Fibroblast of lung (primary cell): ENCODE results near the gene CLCA4. TPM values are rescaled to one million over a fixed set of nuclear protein-coding genes. Genes with fewer than 3 reads are reported as not detected.

Experiments used
- DNase-seq, 2 donors: peaks; one replicate each; pipeline versions ENCODE4 v3.0.0 to v3.0.0-alpha.2; 2010; ENCODE audit warnings: low read depth in 2 of 2
- H2AFZ ChIP-seq: 2 replicates; pipeline ENCODE4 v1.5.1; 2012; ENCODE audit warnings: low read length, control low read depth, inconsistent platforms
- H3K27ac ChIP-seq: 2 replicates; pipeline ENCODE4 v1.5.1; 2011; ENCODE audit warnings: low read length, control low read depth; ENCODE audit not compliant: insufficient read depth
- H3K27me3 ChIP-seq: 2 replicates; pipeline ENCODE4 v1.5.1; 2011; ENCODE audit warnings: mild to moderate bottlenecking, low read length; ENCODE audit not compliant: control insufficient read depth, insufficient read depth
- H3K36me3 ChIP-seq: 2 replicates; pipeline ENCODE4 v1.5.1; 2011; ENCODE audit warnings: low read length; ENCODE audit not compliant: control insufficient read depth, insufficient read depth
- H3K4me1 ChIP-seq: 2 replicates; pipeline ENCODE4 v1.5.1; 2011; ENCODE audit warnings: low read length; ENCODE audit not compliant: control insufficient read depth, insufficient read depth; ENCODE audit errors: extremely low read depth
- H3K4me2 ChIP-seq: 2 replicates; pipeline ENCODE4 v1.5.1; 2011; ENCODE audit warnings: low read length, control low read depth; ENCODE audit not compliant: insufficient read depth; ENCODE audit errors: extremely low read depth
- H3K4me3 ChIP-seq, 4 experiments: fragments of 200-600 bp in 1 of 4; sonication (generic) in 1 of 4; replicated peaks in 1 of 4; 2 replicates each; pipeline ENCODE4 v1.5.1; 2011 to 2016; ENCODE audit warnings: low read length in 4 of 4, low read depth in 3 of 4, mild to moderate bottlenecking in 3 of 4, control low read depth in 2 of 4, inconsistent platforms in 1 of 4, mixed read lengths in 1 of 4; ENCODE audit not compliant: insufficient read depth in 1 of 4; ENCODE audit errors: control extremely low read depth in 1 of 4
- H3K79me2 ChIP-seq: 2 replicates; pipeline ENCODE4 v1.5.1; 2012; ENCODE audit warnings: mild to moderate bottlenecking, low read length, inconsistent platforms; ENCODE audit not compliant: control insufficient read depth, insufficient read depth
- H3K9ac ChIP-seq: 2 replicates; pipeline ENCODE4 v1.5.1; 2011; ENCODE audit warnings: mild to moderate bottlenecking, low read length, control low read depth; ENCODE audit not compliant: insufficient read depth
- H3K9me3 ChIP-seq: 2 replicates; pipeline ENCODE4 v1.5.1; 2012; ENCODE audit warnings: low read depth, low read length; ENCODE audit not compliant: control insufficient read depth, insufficient read depth
- H4K20me1 ChIP-seq: 2 replicates; pipeline ENCODE4 v1.5.1; 2011; ENCODE audit warnings: low read length; ENCODE audit not compliant: control insufficient read depth, insufficient read depth; ENCODE audit errors: extremely low read depth
- EZH2 ChIP-seq: IDR thresholded peaks from 2 replicates; pipeline ENCODE4 v1.5.1; 2012; ENCODE audit warnings: low read length, control low read depth, mild to moderate bottlenecking; ENCODE audit errors: missing control alignments
- polyA plus RNA-seq, 2 donors: library from polyadenylated mRNA; depleted of rRNA in 1 of 2; stranded (reverse) in 1 of 2; unstranded in 1 of 2; fragments of >200 nt; gene quantifications; 2 replicates each; pipeline ENCODE4 v1.2.1, GENCODE V29; 2011 to 2012; ENCODE audit warnings: missing spikeins in 1 of 2
- total RNA-seq: library from RNA; depleted of rRNA; stranded (reverse); fragments of >200 nt; gene quantifications from 2 replicates; pipeline ENCODE4 v1.2.1, GENCODE V29; 2014
- TF ChIP-seq, protein P1 (sequence below), 2 donors: IDR thresholded peaks in 1 of 2; conservative IDR thresholded peaks in 1 of 2; 1 replicate in 1 of 2; 2 replicates in 1 of 2; pipeline ENCODE4 v1.5.1; 2011 to 2012; ENCODE audit warnings: low read length in 2 of 2, control low read depth in 1 of 2, inconsistent platforms in 1 of 2, low read depth in 1 of 2, mild to moderate bottlenecking in 1 of 2

The CLCA4 gene
- total and polyA plus RNA-seq, 2 donors (not counting 1 experiment from before 2014, with no cell fraction given) = not detected

DNA sequence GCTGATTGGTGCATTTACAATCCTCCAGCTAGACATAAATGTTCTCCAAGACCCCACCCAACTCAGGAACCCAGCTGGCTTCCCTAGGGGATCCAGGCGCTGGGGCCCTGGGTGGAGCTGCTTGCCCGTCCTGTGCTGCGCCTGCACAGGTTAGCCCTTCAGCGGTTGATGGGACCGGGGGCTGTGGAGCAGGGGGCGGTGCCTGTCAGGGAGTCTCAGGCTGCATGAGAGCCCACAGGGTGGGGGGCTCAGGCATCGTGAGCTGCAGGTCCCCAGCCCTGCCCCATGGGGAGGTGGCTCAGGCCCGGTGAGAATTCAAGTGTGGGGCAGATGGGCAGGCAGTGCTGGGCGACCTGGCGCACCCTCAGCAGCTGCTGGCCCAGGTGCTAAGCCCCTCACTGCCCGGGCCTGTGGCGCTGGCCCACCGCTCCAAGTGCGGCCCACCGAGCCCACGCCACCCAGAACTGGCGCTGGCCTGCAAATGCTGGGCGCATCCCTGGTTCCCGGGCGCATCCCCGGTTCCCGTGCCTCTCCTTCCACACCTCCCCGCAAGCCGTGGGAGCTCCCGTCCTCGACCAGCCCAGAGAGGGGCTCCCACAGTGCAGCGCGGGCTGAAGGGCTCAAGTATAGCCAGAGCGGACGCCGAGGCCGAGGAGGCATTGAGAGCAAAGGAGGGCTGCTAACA is 23.1 kb upstream of the CLCA4 start:
- Histone ChIP-seq H3K4me3 (no peak overlapping the region), H2AFZ (no peak overlapping the region), H3K9ac (no peak overlapping the region), H3K27me3 (no peaks in the 10 kb centered on the region), H3K36me3 (no peaks in the 10 kb centered on the region), H3K4me2 (no peak overlapping the region), H3K79me2 (no peaks in the 10 kb centered on the region), H3K9me3 (no peaks in the 10 kb centered on the region), H4K20me1 (no peaks in the 10 kb centered on the region), H3K4me1 (no peaks in the 10 kb centered on the region), H3K27ac (no peak overlapping the region)
- no peak for DNase-seq
- TF ChIP-seq, protein P1, sequence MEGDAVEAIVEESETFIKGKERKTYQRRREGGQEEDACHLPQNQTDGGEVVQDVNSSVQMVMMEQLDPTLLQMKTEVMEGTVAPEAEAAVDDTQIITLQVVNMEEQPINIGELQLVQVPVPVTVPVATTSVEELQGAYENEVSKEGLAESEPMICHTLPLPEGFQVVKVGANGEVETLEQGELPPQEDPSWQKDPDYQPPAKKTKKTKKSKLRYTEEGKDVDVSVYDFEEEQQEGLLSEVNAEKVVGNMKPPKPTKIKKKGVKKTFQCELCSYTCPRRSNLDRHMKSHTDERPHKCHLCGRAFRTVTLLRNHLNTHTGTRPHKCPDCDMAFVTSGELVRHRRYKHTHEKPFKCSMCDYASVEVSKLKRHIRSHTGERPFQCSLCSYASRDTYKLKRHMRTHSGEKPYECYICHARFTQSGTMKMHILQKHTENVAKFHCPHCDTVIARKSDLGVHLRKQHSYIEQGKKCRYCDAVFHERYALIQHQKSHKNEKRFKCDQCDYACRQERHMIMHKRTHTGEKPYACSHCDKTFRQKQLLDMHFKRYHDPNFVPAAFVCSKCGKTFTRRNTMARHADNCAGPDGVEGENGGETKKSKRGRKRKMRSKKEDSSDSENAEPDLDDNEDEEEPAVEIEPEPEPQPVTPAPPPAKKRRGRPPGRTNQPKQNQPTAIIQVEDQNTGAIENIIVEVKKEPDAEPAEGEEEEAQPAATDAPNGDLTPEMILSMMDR (conservative IDR thresholded peaks at IDR 0.05 in 1 of 2, IDR thresholded peaks at IDR 0.05 in 1 of 2; ENCODE audit: low read depth in 1 of 2, low read length in 2 of 2) = no peak
- TF ChIP-seq EZH2 = no peak

DNA sequence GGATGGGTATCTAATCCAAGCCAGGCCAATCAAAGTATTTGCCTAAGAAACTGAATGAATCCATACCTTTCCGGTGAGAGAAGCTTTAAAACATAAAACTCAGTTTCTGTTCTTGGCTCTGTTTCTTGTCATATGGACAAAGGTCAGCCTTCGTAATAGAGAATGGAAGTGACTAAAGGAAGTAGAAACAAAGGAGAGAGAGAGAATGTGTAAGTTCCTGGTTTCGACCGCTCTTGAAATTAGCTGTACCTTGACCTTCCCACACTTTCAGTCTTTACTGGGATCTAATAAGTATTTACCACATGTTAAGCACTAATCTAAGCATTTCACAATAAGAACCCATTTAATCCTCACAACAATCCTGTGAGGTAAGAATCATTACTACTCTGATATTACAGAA is 19.6 kb upstream of the CLCA4 start:
- TF ChIP-seq, protein P1 (conservative IDR thresholded peaks at IDR 0.05 in 1 of 2, IDR thresholded peaks at IDR 0.05 in 1 of 2; ENCODE audit: low read depth in 1 of 2, low read length in 2 of 2) = no peak
- TF ChIP-seq EZH2 = no peak
- no peaks in the 10 kb centered on the region for H4K20me1 ChIP-seq
- H3K9me3 ChIP-seq = no peaks in the 10 kb centered on the region
- H3K36me3 ChIP-seq = no peaks in the 10 kb centered on the region
- H3K27me3 ChIP-seq = no peaks in the 10 kb centered on the region
- no peak for DNase-seq
- H3K79me2 ChIP-seq = no peaks in the 10 kb centered on the region
- no peak overlapping the region for H3K4me3 ChIP-seq
- no peak overlapping the region for H3K4me2 ChIP-seq
- H3K27ac ChIP-seq = no peak overlapping the region
- no peaks in the 10 kb centered on the region for H3K4me1 ChIP-seq
- no peak overlapping the region for H3K9ac ChIP-seq
- H2AFZ ChIP-seq = no peak overlapping the region

- H3K4me1 ChIP-seq = no peaks in the 10 kb centered on the region
- H4K20me1 ChIP-seq = no peaks in the 10 kb centered on the region
Observed at GRCh38 chr1:86530211-86530845, 16.6 kb upstream of the CLCA4 start.

More at GRCh38 chr1:86530211-86530845, 16.6 kb upstream of the CLCA4 start:
- no peak for DNase-seq
- Histone ChIP-seq H3K36me3 (no peaks in the 10 kb centered on the region), H3K9me3 (no peaks in the 10 kb centered on the region), H3K79me2 (no peaks in the 10 kb centered on the region), H3K4me3 (no peak overlapping the region), H2AFZ (no peak overlapping the region), H3K9ac (no peak overlapping the region), H3K4me2 (no peak overlapping the region), H3K27ac (no peak overlapping the region), H3K27me3 (no peaks in the 10 kb centered on the region)
- TF ChIP-seq, protein P1 (conservative IDR thresholded peaks at IDR 0.05 in 1 of 2, IDR thresholded peaks at IDR 0.05 in 1 of 2; ENCODE audit: low read depth in 1 of 2, low read length in 2 of 2) = no peak
- TF ChIP-seq EZH2 = no peak
